Ovary (tissue), 3 donors: Measurements from ENCODE around the gene BBLN.

Experiments used
- CTCF ChIP-seq, 3 donors: fragments of 450-650 bp in 2 of 3; fragments of 200-600 bp in 1 of 3; IDR thresholded peaks; one replicate each; pipeline versions ENCODE4 v1.5.1 to v1.8.0; 2016 to 2022; ENCODE audit warnings: antibody characterized with exemption in 3 of 3, mild to moderate bottlenecking in 1 of 3
- POLR2A ChIP-seq: fragments of 450-650 bp; IDR thresholded peaks from one replicate; pipeline ENCODE4 v1.6.1; 2017; ENCODE audit warnings: antibody characterized with exemption, mild to moderate bottlenecking, moderate library complexity
- donor health status: DM: no; HTN: no; CAD: no.

GRCh38 chr9:128203707-128204551 is 43.9 kb downstream of the BBLN start:
- TF ChIP-seq CTCF (IDR thresholded peaks at IDR 0.05) (no peak), POLR2A (no peak)
